ENCODE data around the gene RAB38. TPM values are rescaled to one million over a fixed set of nuclear protein-coding genes. Genes with fewer than 3 reads are reported as not detected.

Gene RAB38
- total RNA-seq, 1 experiment from 2014 or later = 13.3 TPM

DNA sequence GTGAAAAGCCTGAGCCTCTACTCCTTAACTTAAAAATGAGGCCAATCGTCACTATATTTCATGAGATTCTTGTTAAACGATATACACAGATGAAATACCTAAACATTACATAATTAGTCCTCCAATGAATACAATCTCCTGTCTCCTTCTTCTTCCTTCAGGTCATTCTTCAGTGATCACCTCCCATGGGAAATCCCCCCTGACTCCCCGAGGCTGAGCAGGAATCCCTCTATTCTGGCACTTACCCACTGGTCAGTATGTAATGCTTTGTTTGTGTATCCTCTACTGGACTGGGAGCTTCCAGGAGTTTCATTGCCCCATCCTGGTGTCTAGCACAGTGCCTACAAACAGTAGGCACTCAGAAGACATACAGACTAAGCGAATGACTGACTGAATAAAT, 52.3 kb downstream of the RAB38 start:
- H3K27ac Mint-ChIP-seq = 0 out of 2 replicates have a peak overlapping the region, but pooled peaks have one; percentile 25
- H3K4me3 Mint-ChIP-seq = no peak overlapping the region
- H3K36me3 Mint-ChIP-seq = no peaks in the 10 kb centered on the region
- no peak for ATAC-seq
- no peaks in the 10 kb centered on the region for H3K9me3 Mint-ChIP-seq
- TF ChIP-seq, protein P1, sequence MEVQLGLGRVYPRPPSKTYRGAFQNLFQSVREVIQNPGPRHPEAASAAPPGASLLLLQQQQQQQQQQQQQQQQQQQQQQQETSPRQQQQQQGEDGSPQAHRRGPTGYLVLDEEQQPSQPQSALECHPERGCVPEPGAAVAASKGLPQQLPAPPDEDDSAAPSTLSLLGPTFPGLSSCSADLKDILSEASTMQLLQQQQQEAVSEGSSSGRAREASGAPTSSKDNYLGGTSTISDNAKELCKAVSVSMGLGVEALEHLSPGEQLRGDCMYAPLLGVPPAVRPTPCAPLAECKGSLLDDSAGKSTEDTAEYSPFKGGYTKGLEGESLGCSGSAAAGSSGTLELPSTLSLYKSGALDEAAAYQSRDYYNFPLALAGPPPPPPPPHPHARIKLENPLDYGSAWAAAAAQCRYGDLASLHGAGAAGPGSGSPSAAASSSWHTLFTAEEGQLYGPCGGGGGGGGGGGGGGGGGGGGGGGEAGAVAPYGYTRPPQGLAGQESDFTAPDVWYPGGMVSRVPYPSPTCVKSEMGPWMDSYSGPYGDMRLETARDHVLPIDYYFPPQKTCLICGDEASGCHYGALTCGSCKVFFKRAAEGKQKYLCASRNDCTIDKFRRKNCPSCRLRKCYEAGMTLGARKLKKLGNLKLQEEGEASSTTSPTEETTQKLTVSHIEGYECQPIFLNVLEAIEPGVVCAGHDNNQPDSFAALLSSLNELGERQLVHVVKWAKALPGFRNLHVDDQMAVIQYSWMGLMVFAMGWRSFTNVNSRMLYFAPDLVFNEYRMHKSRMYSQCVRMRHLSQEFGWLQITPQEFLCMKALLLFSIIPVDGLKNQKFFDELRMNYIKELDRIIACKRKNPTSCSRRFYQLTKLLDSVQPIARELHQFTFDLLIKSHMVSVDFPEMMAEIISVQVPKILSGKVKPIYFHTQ (CRISPR knock-in tag; IDR thresholded peaks at IDR 0.05) = no peak
- TF ChIP-seq GABPB1 (CRISPR knock-in tag; IDR thresholded peaks at IDR 0.05) (no peak), ZNF138 (CRISPR knock-in tag; conservative IDR thresholded peaks at IDR 0.05) (no peak), ZNF532 (CRISPR knock-in tag; IDR thresholded peaks at IDR 0.05; ENCODE audit: borderline replicate concordance) (no peak)
- TF ChIP-seq, protein P2, sequence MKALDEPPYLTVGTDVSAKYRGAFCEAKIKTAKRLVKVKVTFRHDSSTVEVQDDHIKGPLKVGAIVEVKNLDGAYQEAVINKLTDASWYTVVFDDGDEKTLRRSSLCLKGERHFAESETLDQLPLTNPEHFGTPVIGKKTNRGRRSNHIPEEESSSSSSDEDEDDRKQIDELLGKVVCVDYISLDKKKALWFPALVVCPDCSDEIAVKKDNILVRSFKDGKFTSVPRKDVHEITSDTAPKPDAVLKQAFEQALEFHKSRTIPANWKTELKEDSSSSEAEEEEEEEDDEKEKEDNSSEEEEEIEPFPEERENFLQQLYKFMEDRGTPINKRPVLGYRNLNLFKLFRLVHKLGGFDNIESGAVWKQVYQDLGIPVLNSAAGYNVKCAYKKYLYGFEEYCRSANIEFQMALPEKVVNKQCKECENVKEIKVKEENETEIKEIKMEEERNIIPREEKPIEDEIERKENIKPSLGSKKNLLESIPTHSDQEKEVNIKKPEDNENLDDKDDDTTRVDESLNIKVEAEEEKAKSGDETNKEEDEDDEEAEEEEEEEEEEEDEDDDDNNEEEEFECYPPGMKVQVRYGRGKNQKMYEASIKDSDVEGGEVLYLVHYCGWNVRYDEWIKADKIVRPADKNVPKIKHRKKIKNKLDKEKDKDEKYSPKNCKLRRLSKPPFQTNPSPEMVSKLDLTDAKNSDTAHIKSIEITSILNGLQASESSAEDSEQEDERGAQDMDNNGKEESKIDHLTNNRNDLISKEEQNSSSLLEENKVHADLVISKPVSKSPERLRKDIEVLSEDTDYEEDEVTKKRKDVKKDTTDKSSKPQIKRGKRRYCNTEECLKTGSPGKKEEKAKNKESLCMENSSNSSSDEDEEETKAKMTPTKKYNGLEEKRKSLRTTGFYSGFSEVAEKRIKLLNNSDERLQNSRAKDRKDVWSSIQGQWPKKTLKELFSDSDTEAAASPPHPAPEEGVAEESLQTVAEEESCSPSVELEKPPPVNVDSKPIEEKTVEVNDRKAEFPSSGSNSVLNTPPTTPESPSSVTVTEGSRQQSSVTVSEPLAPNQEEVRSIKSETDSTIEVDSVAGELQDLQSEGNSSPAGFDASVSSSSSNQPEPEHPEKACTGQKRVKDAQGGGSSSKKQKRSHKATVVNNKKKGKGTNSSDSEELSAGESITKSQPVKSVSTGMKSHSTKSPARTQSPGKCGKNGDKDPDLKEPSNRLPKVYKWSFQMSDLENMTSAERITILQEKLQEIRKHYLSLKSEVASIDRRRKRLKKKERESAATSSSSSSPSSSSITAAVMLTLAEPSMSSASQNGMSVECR (CRISPR knock-in tag; IDR thresholded peaks at IDR 0.05; ENCODE audit: borderline replicate concordance) = no peak
- DNase-seq (ENCODE audit: low spot score) = no peak
- ChIA-PET CTCF (no interaction called here), POLR2A (no interaction called here)
- no peaks in the 10 kb centered on the region for H3K4me1 Mint-ChIP-seq
- H3K27me3 Mint-ChIP-seq (ENCODE audit: low read depth) = no peaks in the 10 kb centered on the region

GRCh38 chr11:88119561-88119960, 55.7 kb downstream of the RAB38 start:
- DNase-seq (ENCODE audit: low spot score) (no peak), ATAC-seq (no peak)
- Mint-ChIP-seq H3K27me3 (ENCODE audit: low read depth) (no peaks in the 10 kb centered on the region), H3K4me1 (peaks cover 6% of the 10 kb centered on the region), H3K4me3 (no peak overlapping the region), H3K36me3 (no peaks in the 10 kb centered on the region), H3K27ac (no peak overlapping the region), H3K9me3 (no peaks in the 10 kb centered on the region)
- ChIA-PET POLR2A (no interaction called here), CTCF (no interaction called here)
- TF ChIP-seq, protein P3, sequence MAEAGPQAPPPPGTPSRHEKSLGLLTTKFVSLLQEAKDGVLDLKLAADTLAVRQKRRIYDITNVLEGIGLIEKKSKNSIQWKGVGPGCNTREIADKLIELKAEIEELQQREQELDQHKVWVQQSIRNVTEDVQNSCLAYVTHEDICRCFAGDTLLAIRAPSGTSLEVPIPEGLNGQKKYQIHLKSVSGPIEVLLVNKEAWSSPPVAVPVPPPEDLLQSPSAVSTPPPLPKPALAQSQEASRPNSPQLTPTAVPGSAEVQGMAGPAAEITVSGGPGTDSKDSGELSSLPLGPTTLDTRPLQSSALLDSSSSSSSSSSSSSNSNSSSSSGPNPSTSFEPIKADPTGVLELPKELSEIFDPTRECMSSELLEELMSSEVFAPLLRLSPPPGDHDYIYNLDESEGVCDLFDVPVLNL (CRISPR knock-in tag; IDR thresholded peaks at IDR 0.05; ENCODE audit: borderline replicate concordance, low read depth) = no peak
- TF ChIP-seq FOXP1 (CRISPR knock-in tag; IDR thresholded peaks at IDR 0.05; ENCODE audit: borderline replicate concordance) (no peak), FOXP4 (CRISPR knock-in tag; IDR thresholded peaks at IDR 0.05) (no peak), ZNF121 (CRISPR knock-in tag; IDR thresholded peaks at IDR 0.05) (no peak), RELA (CRISPR knock-in tag; IDR thresholded peaks at IDR 0.05; ENCODE audit: borderline replicate concordance) (no peak), USF1 (CRISPR knock-in tag; IDR thresholded peaks at IDR 0.05) (no peak), ZNF425 (CRISPR knock-in tag; conservative IDR thresholded peaks at IDR 0.05) (no peak), NFYB (CRISPR knock-in tag; conservative IDR thresholded peaks at IDR 0.05; ENCODE audit: low read depth) (no peak)
- TF ChIP-seq, protein P4, sequence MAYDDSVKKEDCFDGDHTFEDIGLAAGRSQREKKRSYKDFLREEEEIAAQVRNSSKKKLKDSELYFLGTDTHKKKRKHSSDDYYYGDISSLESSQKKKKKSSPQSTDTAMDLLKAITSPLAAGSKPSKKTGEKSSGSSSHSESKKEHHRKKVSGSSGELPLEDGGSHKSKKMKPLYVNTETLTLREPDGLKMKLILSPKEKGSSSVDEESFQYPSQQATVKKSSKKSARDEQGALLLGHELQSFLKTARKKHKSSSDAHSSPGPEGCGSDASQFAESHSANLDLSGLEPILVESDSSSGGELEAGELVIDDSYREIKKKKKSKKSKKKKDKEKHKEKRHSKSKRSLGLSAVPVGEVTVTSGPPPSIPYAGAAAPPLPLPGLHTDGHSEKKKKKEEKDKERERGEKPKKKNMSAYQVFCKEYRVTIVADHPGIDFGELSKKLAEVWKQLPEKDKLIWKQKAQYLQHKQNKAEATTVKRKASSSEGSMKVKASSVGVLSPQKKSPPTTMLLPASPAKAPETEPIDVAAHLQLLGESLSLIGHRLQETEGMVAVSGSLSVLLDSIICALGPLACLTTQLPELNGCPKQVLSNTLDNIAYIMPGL (CRISPR knock-in tag; IDR thresholded peaks at IDR 0.05) = no peak

All from WTC11 (cell line).